Measurements from ENCODE around the gene KLLN.
"Not testable (repeated sequence)": the region's sequence is repeated elsewhere in the genome, so short reads cannot be mapped to it uniquely, and the experiment has no call there.

The KLLN gene

GRCh38 chr10:87886635-87887034 is 23.3 kb upstream of the KLLN start:
- in situ Hi-C loops (cut with MboI; ENCODE audit: low pct_unique_long_range_greater_than_20kb, low sequenced_read_pairs, unreplicated experiment), result no loop called here
- TF ChIP-seq CTCF (IDR thresholded peaks at IDR 0.05; ENCODE audit: extremely low read depth, insufficient read depth, missing control alignments), result no peak

GRCh38 chr10:87882555-87883294 is 19.4 kb upstream of the KLLN start:
- in situ Hi-C loops (cut with MboI; ENCODE audit: low pct_unique_long_range_greater_than_20kb, low sequenced_read_pairs, unreplicated experiment), result no loop called here

More at GRCh38 chr10:87886635-87887034, 23.3 kb upstream of the KLLN start:
- DNase-seq (ENCODE audit: low spot score), result no peak

GRCh38 chr10:87881373-87882059 is 18.2 kb upstream of the KLLN start:
- DNase-seq (ENCODE audit: low spot score); in situ Hi-C loops (cut with MboI; ENCODE audit: low pct_unique_long_range_greater_than_20kb, low sequenced_read_pairs, unreplicated experiment): not testable (repeated sequence)

More at GRCh38 chr10:87882555-87883294, 19.4 kb upstream of the KLLN start:
- no peak for TF ChIP-seq CTCF (IDR thresholded peaks at IDR 0.05; ENCODE audit: extremely low read depth, insufficient read depth, missing control alignments)
- DNase-seq (ENCODE audit: low spot score), result no peak

- DNase-seq (ENCODE audit: low spot score), result no peak
- in situ Hi-C loops (cut with MboI; ENCODE audit: low pct_unique_long_range_greater_than_20kb, low sequenced_read_pairs, unreplicated experiment), result no loop called here
- no peak for TF ChIP-seq CTCF (IDR thresholded peaks at IDR 0.05; ENCODE audit: extremely low read depth, insufficient read depth, missing control alignments)
These were observed 17.0 kb upstream of the KLLN start for GRCh38 chr10:87880336-87880735.

- no peak for TF ChIP-seq CTCF (IDR thresholded peaks at IDR 0.05; ENCODE audit: extremely low read depth, insufficient read depth, missing control alignments)
- DNase-seq (ENCODE audit: low spot score), result no peak
- in situ Hi-C loops (cut with MboI; ENCODE audit: low pct_unique_long_range_greater_than_20kb, low sequenced_read_pairs, unreplicated experiment), result no loop called here
These were observed 15.5 kb upstream of the KLLN start for GRCh38 chr10:87878664-87879459.

- in situ Hi-C loops (cut with MboI; ENCODE audit: low pct_unique_long_range_greater_than_20kb, low sequenced_read_pairs, unreplicated experiment), result no loop called here
- no peak for TF ChIP-seq CTCF (IDR thresholded peaks at IDR 0.05; ENCODE audit: extremely low read depth, insufficient read depth, missing control alignments)
- no peak for DNase-seq (ENCODE audit: low spot score)
These were observed 12.7 kb upstream of the KLLN start for GRCh38 chr10:87875929-87876571.

All from GM13977 (cell line).